ENCODE results near the gene PPP2R1A.

GRCh38 chr19:52190487-52191293 is 838 bp downstream of the PPP2R1A start:
- TF ChIP-seq, protein P1, sequence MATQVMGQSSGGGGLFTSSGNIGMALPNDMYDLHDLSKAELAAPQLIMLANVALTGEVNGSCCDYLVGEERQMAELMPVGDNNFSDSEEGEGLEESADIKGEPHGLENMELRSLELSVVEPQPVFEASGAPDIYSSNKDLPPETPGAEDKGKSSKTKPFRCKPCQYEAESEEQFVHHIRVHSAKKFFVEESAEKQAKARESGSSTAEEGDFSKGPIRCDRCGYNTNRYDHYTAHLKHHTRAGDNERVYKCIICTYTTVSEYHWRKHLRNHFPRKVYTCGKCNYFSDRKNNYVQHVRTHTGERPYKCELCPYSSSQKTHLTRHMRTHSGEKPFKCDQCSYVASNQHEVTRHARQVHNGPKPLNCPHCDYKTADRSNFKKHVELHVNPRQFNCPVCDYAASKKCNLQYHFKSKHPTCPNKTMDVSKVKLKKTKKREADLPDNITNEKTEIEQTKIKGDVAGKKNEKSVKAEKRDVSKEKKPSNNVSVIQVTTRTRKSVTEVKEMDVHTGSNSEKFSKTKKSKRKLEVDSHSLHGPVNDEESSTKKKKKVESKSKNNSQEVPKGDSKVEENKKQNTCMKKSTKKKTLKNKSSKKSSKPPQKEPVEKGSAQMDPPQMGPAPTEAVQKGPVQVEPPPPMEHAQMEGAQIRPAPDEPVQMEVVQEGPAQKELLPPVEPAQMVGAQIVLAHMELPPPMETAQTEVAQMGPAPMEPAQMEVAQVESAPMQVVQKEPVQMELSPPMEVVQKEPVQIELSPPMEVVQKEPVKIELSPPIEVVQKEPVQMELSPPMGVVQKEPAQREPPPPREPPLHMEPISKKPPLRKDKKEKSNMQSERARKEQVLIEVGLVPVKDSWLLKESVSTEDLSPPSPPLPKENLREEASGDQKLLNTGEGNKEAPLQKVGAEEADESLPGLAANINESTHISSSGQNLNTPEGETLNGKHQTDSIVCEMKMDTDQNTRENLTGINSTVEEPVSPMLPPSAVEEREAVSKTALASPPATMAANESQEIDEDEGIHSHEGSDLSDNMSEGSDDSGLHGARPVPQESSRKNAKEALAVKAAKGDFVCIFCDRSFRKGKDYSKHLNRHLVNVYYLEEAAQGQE (IDR thresholded peaks at IDR 0.05; ENCODE audit: insufficient replicate concordance, low read depth), result no peak
- no peak for TF ChIP-seq CTCF (IDR thresholded peaks at IDR 0.05; ENCODE audit: insufficient read depth, low read length)
- TF ChIP-seq POLR2AphosphoS5 (IDR thresholded peaks at IDR 0.05; ENCODE audit: low read depth), result no peak
